GM10847 (cell line): ENCODE measurements around the gene HSPB3.

ENCODE experiments used
- POLR2A ChIP-seq: IDR thresholded peaks from 2 replicates; pipeline ENCODE4 v1.6.1; 2011; ENCODE audit not compliant: insufficient read length; ENCODE audit errors: extremely low read depth

The HSPB3 gene

GRCh38 chr5:54455413-54456157 lies at the start of gene HSPB3:
TSS of gene HSPB3 (plus strand) at chr5:54455699. CDS start at chr5:54455790, 91 bp downstream.
- TF ChIP-seq POLR2A = no peak

GRCh38 chr5:54411176-54411575 lies 44.3 kb upstream of the HSPB3 start:
- TF ChIP-seq POLR2A = no peak

- TF ChIP-seq POLR2A = no peak
Observed at GRCh38 chr5:54412913-54413312, 42.6 kb upstream of the HSPB3 start.

DNA sequence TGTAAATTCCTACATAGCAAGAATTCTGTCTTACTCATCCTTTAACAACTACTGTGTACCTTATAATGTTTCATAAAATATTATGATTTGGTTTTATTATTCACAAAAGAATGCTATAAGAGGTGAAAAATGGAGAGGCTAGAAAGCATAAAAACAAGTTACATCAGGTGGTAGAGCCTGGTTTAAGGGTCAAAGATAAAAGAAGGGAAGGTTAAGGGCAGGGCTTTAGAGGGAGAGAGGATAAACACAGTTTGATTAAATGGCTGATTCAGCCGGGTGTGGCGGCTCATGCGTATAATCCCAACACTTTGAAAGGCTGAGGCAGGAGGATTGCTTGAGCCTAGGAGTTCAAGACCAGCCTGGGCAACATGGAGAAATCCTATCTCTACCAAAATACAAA lies 40.4 kb upstream of the HSPB3 start:
- TF ChIP-seq POLR2A = no peak

GRCh38 chr5:54415896-54416601 lies 39.5 kb upstream of the HSPB3 start:
- no peak for TF ChIP-seq POLR2A

DNA sequence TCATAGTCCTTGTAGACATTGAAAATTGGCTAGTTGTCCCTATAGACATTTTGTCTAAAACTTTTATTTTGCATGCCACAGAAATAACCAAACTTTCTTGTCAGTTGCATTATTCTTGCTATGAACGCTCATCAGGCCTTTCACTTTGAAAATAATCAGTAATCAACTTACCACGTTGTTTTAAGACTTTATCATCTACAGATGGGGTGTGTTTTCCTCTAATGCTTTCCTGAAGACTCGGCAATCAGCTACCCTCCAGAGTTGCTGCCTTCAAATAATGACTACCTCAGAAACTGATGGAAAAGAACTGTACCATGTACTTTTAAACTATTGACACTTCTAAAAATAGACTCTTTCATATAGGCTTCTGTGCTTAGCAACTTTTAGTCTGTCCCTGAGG lies 33.5 kb upstream of the HSPB3 start:
- TF ChIP-seq POLR2A = no peak

- no peak for TF ChIP-seq POLR2A
Observed at GRCh38 chr5:54425258-54425657, 30.2 kb upstream of the HSPB3 start.

- no peak for TF ChIP-seq POLR2A
Observed at GRCh38 chr5:54426209-54426608, 29.3 kb upstream of the HSPB3 start.

DNA sequence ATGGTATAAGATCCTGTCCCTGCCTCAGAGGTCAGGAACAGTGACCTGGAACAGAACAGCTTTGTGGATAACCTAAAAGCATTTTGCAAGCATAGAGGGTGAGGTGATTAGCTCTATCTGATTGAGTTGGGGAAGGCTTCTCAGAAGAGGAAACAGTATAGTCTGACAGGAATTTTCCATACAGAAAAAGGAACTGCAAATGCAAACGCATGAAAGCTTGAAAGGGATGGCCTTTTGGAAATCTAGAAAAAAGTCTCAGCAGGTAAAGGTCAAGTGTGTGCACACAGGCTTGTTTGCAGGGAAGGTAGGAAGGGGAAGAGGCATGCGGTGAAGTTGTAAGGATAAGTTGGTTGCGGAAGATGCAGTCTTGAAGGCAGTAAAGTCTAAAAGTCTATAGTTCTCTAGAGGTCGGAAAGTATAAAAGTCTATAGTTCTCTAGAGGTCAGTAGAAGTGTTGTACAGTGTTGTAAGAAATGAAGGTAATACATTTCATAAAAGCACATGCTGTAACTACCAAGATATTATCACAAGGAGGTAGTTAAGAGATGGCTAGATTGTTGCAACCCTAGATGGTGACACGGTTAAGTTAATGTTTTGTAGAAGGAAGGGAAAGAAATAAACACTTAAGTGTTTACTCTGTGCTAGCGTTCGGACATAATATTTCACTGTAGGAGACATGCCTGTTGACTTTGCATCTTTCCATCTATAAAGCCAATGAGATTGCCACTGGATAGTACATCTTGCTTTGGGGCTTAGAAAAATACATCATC lies 16.7 kb upstream of the HSPB3 start:
- no peak for TF ChIP-seq POLR2A

- TF ChIP-seq POLR2A = no peak
Observed at GRCh38 chr5:54440456-54440893, 15.0 kb upstream of the HSPB3 start.

- TF ChIP-seq POLR2A = no peak
Observed at GRCh38 chr5:54442271-54442670, 13.2 kb upstream of the HSPB3 start.

- no peak for TF ChIP-seq POLR2A
Observed at GRCh38 chr5:54443270-54443669, 12.2 kb upstream of the HSPB3 start.

DNA sequence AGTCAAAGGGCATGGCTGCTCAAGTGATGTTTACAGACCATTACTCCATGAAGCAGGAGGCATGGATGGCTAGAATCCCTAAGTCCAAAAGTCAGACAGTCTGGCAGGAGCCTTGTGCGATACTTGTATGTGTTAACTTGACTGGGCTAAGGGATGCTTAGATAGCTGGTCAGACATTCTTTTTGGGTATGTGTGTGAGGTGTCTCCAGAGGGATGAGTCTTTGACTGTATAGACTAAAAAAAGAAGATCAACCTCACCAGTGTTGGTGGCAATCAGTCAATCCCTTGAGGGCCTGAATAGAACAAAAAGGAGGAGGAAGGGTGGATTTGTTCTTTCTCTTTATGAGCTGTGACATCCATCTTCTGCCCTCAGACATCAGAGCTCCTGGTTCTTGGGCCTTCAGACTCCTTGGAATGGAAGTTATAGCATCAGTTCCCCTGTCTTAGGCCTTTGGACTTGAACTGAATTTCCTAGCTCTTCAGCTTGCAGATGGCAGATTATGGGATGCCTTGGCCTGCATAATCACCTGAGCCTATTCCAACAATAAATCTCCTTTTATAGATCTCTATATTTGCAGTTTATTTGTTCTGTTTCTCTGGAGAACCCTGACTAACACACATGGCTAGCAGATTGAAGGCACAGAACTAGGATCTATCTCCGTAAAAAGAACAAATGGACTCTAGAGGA lies 9.7 kb upstream of the HSPB3 start:
- no peak for TF ChIP-seq POLR2A

DNA sequence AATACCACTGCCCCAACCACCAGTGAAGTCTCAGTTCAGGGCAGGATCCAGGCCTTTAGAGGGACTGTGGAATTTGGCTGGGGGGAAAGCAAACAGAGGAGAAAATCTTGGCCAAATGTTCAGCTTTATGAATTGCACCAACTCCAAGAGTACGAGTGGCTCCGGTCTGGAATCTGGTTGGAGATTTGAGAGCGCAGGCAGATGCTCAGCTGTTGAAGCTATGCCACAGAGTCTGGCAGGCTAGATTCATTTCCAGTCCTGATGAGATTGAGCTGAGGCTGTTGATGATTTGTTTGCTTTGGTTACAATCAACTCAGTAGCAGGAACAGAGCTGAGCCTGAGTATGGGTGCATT lies 9.1 kb upstream of the HSPB3 start:
- TF ChIP-seq POLR2A = no peak

DNA sequence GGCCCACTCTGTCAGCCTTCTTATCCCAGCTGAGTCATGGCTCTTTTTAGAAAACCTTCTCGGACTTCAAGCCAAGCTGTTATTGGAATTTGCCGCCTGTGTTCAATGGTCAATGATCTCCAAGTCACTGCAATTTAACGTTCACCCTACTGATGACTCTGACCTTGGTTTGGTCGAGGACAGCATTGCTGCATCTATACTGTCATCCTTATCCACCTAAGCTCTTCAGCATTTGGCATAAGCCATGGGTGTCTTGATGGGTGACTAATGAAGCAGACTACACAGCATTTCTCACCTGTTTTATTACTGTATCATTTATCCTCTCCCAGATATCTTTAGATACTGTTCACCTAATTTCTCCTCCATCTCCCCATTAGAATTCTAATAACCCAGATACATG lies 5.6 kb upstream of the HSPB3 start:
- no peak for TF ChIP-seq POLR2A
